HCT116 (cell line): Measurements from ENCODE around the gene CCDC116.
"Not testable (repeated sequence)": the region's sequence is repeated elsewhere in the genome, so short reads cannot be mapped to it uniquely, and the experiment has no call there.

ENCODE experiments used
- EZH2 ChIP-seq: fragments of 200-600 bp; sonication (generic); IDR thresholded peaks from 2 replicates; pipeline ENCODE4 v1.6.1; 2017; ENCODE audit warnings: antibody characterized with exemption, mixed run types
- FOSL1 ChIP-seq: IDR thresholded peaks from 2 replicates; pipeline ENCODE4 v1.6.1; 2012; ENCODE audit warnings: low read depth
- MAX ChIP-seq: IDR thresholded peaks from 2 replicates; pipeline ENCODE4 v1.6.1; 2012
- POLR2A ChIP-seq: IDR thresholded peaks from 2 replicates; pipeline ENCODE4 v1.7.0; 2011; ENCODE audit warnings: borderline replicate concordance; ENCODE audit not compliant: insufficient read depth, insufficient read length; ENCODE audit errors: extremely low read depth
- POLR2AphosphoS5 ChIP-seq: IDR thresholded peaks from 2 replicates; pipeline ENCODE4 v1.6.1; 2011; ENCODE audit warnings: mild to moderate bottlenecking, low read depth, low read length, moderate library complexity
- TF ChIP-seq, protein P1 (sequence below), 3 experiments: fragments of 200-600 bp in 1 of 3; sonication (generic) in 1 of 3; IDR thresholded peaks in 2 of 3; conservative IDR thresholded peaks in 1 of 3; 2 replicates each; pipeline ENCODE4 v1.5.1; 2012 to 2017; ENCODE audit warnings: low read depth in 2 of 3, low read length in 2 of 3, antibody characterized with exemption in 1 of 3, borderline replicate concordance in 1 of 3, control low read depth in 1 of 3, mild to moderate bottlenecking in 1 of 3, mixed read lengths in 1 of 3, mixed run types in 1 of 3, moderate library complexity in 1 of 3; ENCODE audit not compliant: insufficient read depth in 1 of 3

GRCh38 chr22:21596356-21597135 lies 36.0 kb upstream of the CCDC116 start:
- not testable (repeated sequence) for TF ChIP-seq POLR2AphosphoS5, FOSL1, POLR2A, MAX, EZH2
- TF ChIP-seq, protein P1, sequence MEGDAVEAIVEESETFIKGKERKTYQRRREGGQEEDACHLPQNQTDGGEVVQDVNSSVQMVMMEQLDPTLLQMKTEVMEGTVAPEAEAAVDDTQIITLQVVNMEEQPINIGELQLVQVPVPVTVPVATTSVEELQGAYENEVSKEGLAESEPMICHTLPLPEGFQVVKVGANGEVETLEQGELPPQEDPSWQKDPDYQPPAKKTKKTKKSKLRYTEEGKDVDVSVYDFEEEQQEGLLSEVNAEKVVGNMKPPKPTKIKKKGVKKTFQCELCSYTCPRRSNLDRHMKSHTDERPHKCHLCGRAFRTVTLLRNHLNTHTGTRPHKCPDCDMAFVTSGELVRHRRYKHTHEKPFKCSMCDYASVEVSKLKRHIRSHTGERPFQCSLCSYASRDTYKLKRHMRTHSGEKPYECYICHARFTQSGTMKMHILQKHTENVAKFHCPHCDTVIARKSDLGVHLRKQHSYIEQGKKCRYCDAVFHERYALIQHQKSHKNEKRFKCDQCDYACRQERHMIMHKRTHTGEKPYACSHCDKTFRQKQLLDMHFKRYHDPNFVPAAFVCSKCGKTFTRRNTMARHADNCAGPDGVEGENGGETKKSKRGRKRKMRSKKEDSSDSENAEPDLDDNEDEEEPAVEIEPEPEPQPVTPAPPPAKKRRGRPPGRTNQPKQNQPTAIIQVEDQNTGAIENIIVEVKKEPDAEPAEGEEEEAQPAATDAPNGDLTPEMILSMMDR (IDR thresholded peaks at IDR 0.05 in 2 of 3, conservative IDR thresholded peaks at IDR 0.05 in 1 of 3; ENCODE audit: borderline replicate concordance in 1 of 3, insufficient read depth in 1 of 3, low read depth in 2 of 3, low read length in 2 of 3) = not testable (repeated sequence)
